Measurements from ENCODE around the gene LILRB1.

- no peak for TF ChIP-seq CTCF (conservative IDR thresholded peaks at IDR 0.05)
- no peak for TF ChIP-seq EZH2 (IDR thresholded peaks at IDR 0.05; ENCODE audit: low read depth)
These were observed 7.9 kb upstream of the LILRB1 start for GRCh38 chr19:54622431-54622830.

All from PC-9 (cell line).